GM23338 (cell line): ENCODE results near the gene ROPN1L. TPM values are rescaled to one million over a fixed set of nuclear protein-coding genes. Genes with fewer than 3 reads are reported as not detected.

Experiments used
- ATAC-seq: fragments of 200-7000 bp; cut with Tn5 transposase; 3 replicates; pipeline ENCODE4 v1.9.1; 2020
- DNase-seq: peaks from one replicate; pipeline ENCODE4 v3.0.0-alpha.2; 2015; ENCODE audit warnings: low spot score
- H2AFZ ChIP-seq: fragments of 200-600 bp; sonication (generic); 2 replicates; pipeline ENCODE4 v1.8.0; 2016; ENCODE audit warnings: antibody characterized with exemption, mild to moderate bottlenecking, moderate library complexity
- H3F3A ChIP-seq: fragments of 200-600 bp; sonication (generic); replicated peaks from 2 replicates; pipeline ENCODE4 v1.8.0; 2017; ENCODE audit warnings: antibody characterized with exemption, mixed run types, low read depth
- H3K27ac ChIP-seq: fragments of 200-600 bp; sonication (generic); 2 replicates; pipeline ENCODE4 v1.6.1; 2016; ENCODE audit warnings: low read depth
- H3K27me3 ChIP-seq: fragments of 200-600 bp; sonication (generic); 2 replicates; pipeline ENCODE4 v1.8.0; 2016; ENCODE audit warnings: mild to moderate bottlenecking, mixed run types, moderate library complexity; ENCODE audit not compliant: insufficient read depth
- H3K36me3 ChIP-seq: fragments of 200-600 bp; sonication (generic); 2 replicates; pipeline ENCODE4 v1.8.0; 2016; ENCODE audit warnings: mild to moderate bottlenecking; ENCODE audit not compliant: insufficient read depth
- H3K4me1 ChIP-seq: fragments of 200-600 bp; sonication (generic); 2 replicates; pipeline ENCODE4 v1.8.0; 2016; ENCODE audit warnings: mild to moderate bottlenecking, moderate library complexity; ENCODE audit not compliant: insufficient read depth
- H3K4me2 ChIP-seq: fragments of 200-600 bp; sonication (generic); 2 replicates; pipeline ENCODE4 v1.7.1; 2017; ENCODE audit warnings: mixed run types
- H3K4me3 ChIP-seq: fragments of 200-600 bp; sonication (generic); 2 replicates; pipeline ENCODE4 v1.6.1; 2016; ENCODE audit warnings: mixed run types
- H3K79me2 ChIP-seq: fragments of 200-600 bp; sonication (generic); replicated peaks from 2 replicates; pipeline ENCODE4 v1.8.0; 2017; ENCODE audit warnings: mild to moderate bottlenecking; ENCODE audit not compliant: insufficient read depth
- H3K9me2 ChIP-seq: fragments of 200-600 bp; sonication (generic); 2 replicates; pipeline ENCODE4 v1.8.0; 2017; ENCODE audit not compliant: insufficient read depth
- H4K20me1 ChIP-seq: fragments of 200-600 bp; sonication (generic); replicated peaks from 2 replicates; pipeline ENCODE4 v1.8.0; 2017; ENCODE audit warnings: mild to moderate bottlenecking; ENCODE audit not compliant: insufficient read depth
- H3K27ac Mint-ChIP-seq: 2 replicates; pipeline ENCODE4 v1.8.0; 2020; ENCODE audit warnings: inconsistent platforms, mild to moderate bottlenecking, moderate library complexity, mixed read lengths
- H3K27me3 Mint-ChIP-seq: 3 replicates; pipeline ENCODE4 v1.8.0; 2022; ENCODE audit warnings: low read depth, mild to moderate bottlenecking, moderate library complexity, mixed read lengths, inconsistent platforms; ENCODE audit not compliant: insufficient read depth, poor library complexity
- H3K36me3 Mint-ChIP-seq: 3 replicates; pipeline ENCODE4 v1.8.0; 2021; ENCODE audit warnings: low read depth, mild to moderate bottlenecking, inconsistent platforms, moderate library complexity, mixed read lengths
- H3K4me1 Mint-ChIP-seq: 3 replicates; pipeline ENCODE4 v1.8.0; 2020; ENCODE audit warnings: mild to moderate bottlenecking, inconsistent platforms, mixed read lengths
- H3K4me3 Mint-ChIP-seq: 3 replicates; pipeline ENCODE4 v1.8.0; 2021; ENCODE audit warnings: moderate library complexity, mild to moderate bottlenecking, inconsistent platforms, mixed read lengths
- H3K9me3 Mint-ChIP-seq: 3 replicates; pipeline ENCODE4 v1.8.0; 2020; ENCODE audit warnings: moderate library complexity, mild to moderate bottlenecking, inconsistent platforms, mixed read lengths
- CREB1 ChIP-seq: fragments of 250-450 bp; sonication (Bioruptor Pico); IDR thresholded peaks from 2 replicates; pipeline ENCODE4 v1.5.0; 2020; ENCODE audit warnings: low read depth, mild to moderate bottlenecking, moderate library complexity
- CTCF ChIP-seq, 2 experiments: fragments of 200-600 bp in 1 of 2; sonication (generic) in 1 of 2; conservative IDR thresholded peaks; 2 replicates each; pipeline versions ENCODE4 v1.5.1 to v1.6.1; 2016 to 2017; ENCODE audit warnings: antibody characterized with exemption in 2 of 2, low read depth in 2 of 2, mild to moderate bottlenecking in 2 of 2, moderate library complexity in 1 of 2
- EZH2 ChIP-seq: fragments of 200-600 bp; sonication (generic); IDR thresholded peaks from one replicate; pipeline ENCODE4 v1.8.0; 2017; ENCODE audit warnings: antibody characterized with exemption, mild to moderate bottlenecking, low read depth; ENCODE audit not compliant: unreplicated experiment
- EZH2phosphoT487 ChIP-seq: fragments of 200-600 bp; sonication (generic); IDR thresholded peaks from one replicate; pipeline ENCODE4 v1.8.1; 2018; ENCODE audit warnings: antibody characterized with exemption; ENCODE audit not compliant: unreplicated experiment
- POLR2AphosphoS5 ChIP-seq: IDR thresholded peaks from 2 replicates; pipeline ENCODE4 v1.6.1; 2016; ENCODE audit warnings: antibody characterized with exemption, low read depth
- ZNF114 ChIP-seq: fragments of 250-450 bp; sonication (Bioruptor Pico); IDR thresholded peaks from 2 replicates; pipeline ENCODE4 v1.5.0; 2020; ENCODE audit warnings: mild to moderate bottlenecking, moderate library complexity
- ZNF331 ChIP-seq: fragments of 250-450 bp; sonication (Bioruptor Pico); IDR thresholded peaks from 2 replicates; pipeline ENCODE4 v1.5.0; 2020; ENCODE audit warnings: low read depth, mild to moderate bottlenecking, moderate library complexity
- ZNF462 ChIP-seq: fragments of 250-450 bp; sonication (Bioruptor Pico); IDR thresholded peaks from 2 replicates; pipeline ENCODE4 v1.5.0; 2020; ENCODE audit warnings: mild to moderate bottlenecking, moderate library complexity
- polyA plus RNA-seq: library from polyadenylated mRNA; unstranded; fragments of >200 nt; fragmentation: Nextera tagmentation; extraction: Ambion mirVana; gene quantifications from 2 replicates; pipeline ENCODE4 v1.2.1, GENCODE V29; 2016
- total RNA-seq: library from RNA; depleted of rRNA; stranded (reverse); fragments of >200 nt; shearing (Covaris generic); gene quantifications from 2 replicates; pipeline ENCODE4 v1.2.3, GENCODE V29; 2014

The ROPN1L gene
- total and polyA plus RNA-seq, 2 experiments from 2014 or later: 0.57 TPM; not detected in 1

- H2AFZ ChIP-seq: no peak overlapping the region
- DNase-seq (peak; percentile 18), ATAC-seq (peak; percentile 77)
- H3K27ac ChIP-seq: no peak overlapping the region
- H3K27ac Mint-ChIP-seq: peak overlapping the region; percentile 91
- no peaks in the 10 kb centered on the region for H3F3A ChIP-seq
- H3K36me3 Mint-ChIP-seq: peaks cover 43% of the 10 kb centered on the region
- H3K79me2 ChIP-seq: no peaks in the 10 kb centered on the region
- no peaks in the 10 kb centered on the region for H4K20me1 ChIP-seq
- TF ChIP-seq ZNF331 (CRISPR knock-in tag): no peak
- TF ChIP-seq EZH2phosphoT487: no peak
- TF ChIP-seq ZNF462 (CRISPR knock-in tag): no peak
- no peak for TF ChIP-seq ZNF114 (CRISPR knock-in tag)
- TF ChIP-seq CREB1: no peak
- no peak for TF ChIP-seq CTCF (conservative IDR thresholded peaks at IDR 0.05; ENCODE audit: low read depth in 2 of 2)
- no peak for TF ChIP-seq POLR2AphosphoS5
- TF ChIP-seq EZH2: no peak
- H3K9me2 ChIP-seq: no peaks in the 10 kb centered on the region
- no peak overlapping the region for H3K4me3 ChIP-seq
- peaks cover 15% of the 10 kb centered on the region for H3K4me1 ChIP-seq
- H3K27me3 Mint-ChIP-seq: no peaks in the 10 kb centered on the region
- H3K27me3 ChIP-seq: no peaks in the 10 kb centered on the region
- H3K4me2 ChIP-seq: peak overlapping the region; percentile 41; the same call in 1 of the 2 replicates
- no peaks in the 10 kb centered on the region for H3K9me3 Mint-ChIP-seq
- H3K4me1 Mint-ChIP-seq: peaks cover 19% of the 10 kb centered on the region
- H3K4me3 Mint-ChIP-seq: no peak overlapping the region
- peaks cover 49% of the 10 kb centered on the region for H3K36me3 ChIP-seq
These were observed 18.7 kb upstream of the ROPN1L start for GRCh38 chr5:10423022-10423421.
